GM12873 (cell line): Measurements from ENCODE around the gene SH3BP4.

ENCODE experiments used
- TF ChIP-seq, protein P1 (sequence below): IDR thresholded peaks from 2 replicates; pipeline ENCODE4 v1.5.1; 2012; ENCODE audit warnings: low read depth, mild to moderate bottlenecking, moderate library complexity, low read length, control low read depth; ENCODE audit not compliant: insufficient read depth; ENCODE audit errors: missing control alignments

The SH3BP4 gene

GRCh38 chr2:235087832-235088495 lies 136.1 kb downstream of the SH3BP4 start:
- TF ChIP-seq, protein P1, sequence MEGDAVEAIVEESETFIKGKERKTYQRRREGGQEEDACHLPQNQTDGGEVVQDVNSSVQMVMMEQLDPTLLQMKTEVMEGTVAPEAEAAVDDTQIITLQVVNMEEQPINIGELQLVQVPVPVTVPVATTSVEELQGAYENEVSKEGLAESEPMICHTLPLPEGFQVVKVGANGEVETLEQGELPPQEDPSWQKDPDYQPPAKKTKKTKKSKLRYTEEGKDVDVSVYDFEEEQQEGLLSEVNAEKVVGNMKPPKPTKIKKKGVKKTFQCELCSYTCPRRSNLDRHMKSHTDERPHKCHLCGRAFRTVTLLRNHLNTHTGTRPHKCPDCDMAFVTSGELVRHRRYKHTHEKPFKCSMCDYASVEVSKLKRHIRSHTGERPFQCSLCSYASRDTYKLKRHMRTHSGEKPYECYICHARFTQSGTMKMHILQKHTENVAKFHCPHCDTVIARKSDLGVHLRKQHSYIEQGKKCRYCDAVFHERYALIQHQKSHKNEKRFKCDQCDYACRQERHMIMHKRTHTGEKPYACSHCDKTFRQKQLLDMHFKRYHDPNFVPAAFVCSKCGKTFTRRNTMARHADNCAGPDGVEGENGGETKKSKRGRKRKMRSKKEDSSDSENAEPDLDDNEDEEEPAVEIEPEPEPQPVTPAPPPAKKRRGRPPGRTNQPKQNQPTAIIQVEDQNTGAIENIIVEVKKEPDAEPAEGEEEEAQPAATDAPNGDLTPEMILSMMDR = no peak

DNA sequence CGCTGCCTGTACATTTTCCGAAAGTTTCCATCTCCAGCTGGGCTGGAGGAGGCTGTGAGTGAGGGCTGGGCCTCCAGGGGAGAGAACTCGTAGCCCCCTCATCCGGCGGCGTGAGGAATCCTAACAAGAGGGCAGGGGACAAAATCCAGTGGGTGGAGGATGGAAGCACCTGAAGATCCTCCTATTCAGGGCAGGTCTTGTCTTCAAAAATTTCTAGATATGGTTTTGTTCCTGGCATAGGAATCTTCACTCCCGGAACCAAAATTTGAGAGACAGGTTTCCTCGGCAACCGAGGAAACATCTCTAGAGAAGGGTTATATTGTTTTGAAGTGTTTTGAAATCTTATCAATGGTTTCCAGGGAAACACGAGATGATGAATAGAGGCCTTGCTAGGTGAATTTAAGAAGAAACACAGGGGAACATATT lies 136.7 kb downstream of the SH3BP4 start:
- TF ChIP-seq, protein P1 = no peak

DNA sequence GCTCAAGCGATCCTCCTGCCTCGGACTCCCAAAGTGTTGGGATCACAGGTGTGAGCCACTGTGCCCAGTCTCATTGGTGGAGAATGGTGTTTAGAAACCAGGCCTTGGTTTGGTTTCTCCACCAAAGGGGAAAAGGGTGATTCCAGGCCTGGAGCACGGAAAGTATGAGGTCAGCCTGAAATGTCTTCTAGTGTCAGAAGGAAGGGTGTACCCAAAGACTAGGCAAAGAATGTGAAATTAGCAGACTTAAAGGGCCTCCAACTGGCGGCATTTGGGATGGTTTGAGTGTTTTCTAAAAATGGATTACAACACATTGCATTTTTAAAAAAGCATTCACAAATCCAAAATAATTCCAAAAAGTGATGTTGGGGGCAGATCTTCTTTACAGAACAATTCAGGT lies 139.6 kb downstream of the SH3BP4 start:
- TF ChIP-seq, protein P1 = no peak

DNA sequence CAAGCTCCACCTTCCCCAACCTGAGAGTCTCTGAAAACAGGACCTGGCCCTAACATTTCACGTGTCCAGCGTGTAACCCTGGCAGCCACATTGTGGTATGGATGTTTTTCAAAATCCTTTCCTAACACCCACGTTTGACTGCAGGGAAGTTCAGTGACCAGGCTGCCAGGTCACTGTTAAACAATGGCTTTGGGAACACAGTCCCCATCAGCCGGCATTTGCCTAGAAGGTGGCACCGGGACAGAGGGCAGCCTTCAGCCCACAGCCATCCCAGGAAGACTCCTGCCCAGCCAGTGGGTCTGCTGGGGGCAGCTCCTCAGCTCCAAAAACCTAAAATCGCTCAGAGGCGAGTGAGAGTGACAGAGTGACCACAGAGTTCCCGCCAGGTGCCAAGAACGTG lies 140.2 kb downstream of the SH3BP4 start:
- TF ChIP-seq, protein P1 = no peak

GRCh38 chr2:235092433-235093223 lies 140.8 kb downstream of the SH3BP4 start:
- TF ChIP-seq, protein P1 = no peak

GRCh38 chr2:235094457-235094856 lies 142.6 kb downstream of the SH3BP4 start:
- TF ChIP-seq, protein P1 = no peak

GRCh38 chr2:235095569-235095968 lies 143.8 kb downstream of the SH3BP4 start:
- TF ChIP-seq, protein P1 = no peak
